A549 (cell line): Measurements from ENCODE around the gene SORT1.

Experiments used
- CEBPB ChIP-seq, 2 experiments: fragments of >200 bp in 1 of 2; sonication (Bioruptor Twin) in 1 of 2; formaldehyde crosslinking in 1 of 2; IDR thresholded peaks; 2 replicates each; pipeline ENCODE4 v1.6.1; 2012 to 2016
- ELK1 ChIP-seq: fragments of 150-350 bp; IDR thresholded peaks from 2 replicates; pipeline ENCODE4 v1.6.1; 2014; ENCODE audit warnings: low read depth, mild to moderate bottlenecking, low read length
- EP300 ChIP-seq, 2 experiments: fragments of >200 bp; sonication (Bioruptor Twin); formaldehyde crosslinking; IDR thresholded peaks; 2 replicates in 1 of 2; 3 replicates in 1 of 2; pipeline ENCODE4 v1.6.1; 2016 to 2017
- FOSB ChIP-seq: fragments of 250-450 bp; sonication (Bioruptor Pico); IDR thresholded peaks from 2 replicates; pipeline ENCODE4 v1.5.0; 2020; ENCODE audit warnings: mild to moderate bottlenecking, moderate library complexity
- FOSL2 ChIP-seq, 2 experiments: fragments of 450-650 bp in 1 of 2; fragments of >200 bp in 1 of 2; sonication (Bioruptor Twin) in 1 of 2; formaldehyde crosslinking; IDR thresholded peaks; 2 replicates each; pipeline versions ENCODE4 v1.5.0 to v1.6.1; 2016 to 2020; ENCODE audit warnings: mild to moderate bottlenecking in 1 of 2, moderate library complexity in 1 of 2
- HMGXB4 ChIP-seq: fragments of 250-450 bp; sonication (Bioruptor Pico); IDR thresholded peaks from 2 replicates; pipeline ENCODE4 v1.5.0; 2021; ENCODE audit warnings: mild to moderate bottlenecking, moderate library complexity, borderline replicate concordance
- NR3C1 ChIP-seq: fragments of >200 bp; sonication (Bioruptor Twin); formaldehyde crosslinking; IDR thresholded peaks from 3 replicates; pipeline ENCODE4 v1.6.1; 2017
- POLR2A ChIP-seq: IDR thresholded peaks from 2 replicates; pipeline ENCODE4 v1.6.1; 2012; ENCODE audit warnings: mild to moderate bottlenecking, low read length
- RAD21 ChIP-seq, 2 experiments: fragments of >200 bp in 1 of 2; sonication (Bioruptor Twin) in 1 of 2; formaldehyde crosslinking in 1 of 2; IDR thresholded peaks in 1 of 2; conservative IDR thresholded peaks in 1 of 2; 2 replicates in 1 of 2; 3 replicates in 1 of 2; pipeline ENCODE4 v1.6.1; 2012 to 2018; ENCODE audit warnings: inconsistent platforms in 1 of 2
- RCOR1 ChIP-seq: fragments of 150-350 bp; IDR thresholded peaks from 2 replicates; pipeline ENCODE4 v1.6.1; 2014; ENCODE audit warnings: antibody characterized with exemption, low read length, low read depth
- TP53 ChIP-seq: fragments of 250-450 bp; sonication (Bioruptor Pico); IDR thresholded peaks from 2 replicates; pipeline ENCODE4 v1.5.0; 2021; ENCODE audit warnings: mild to moderate bottlenecking, moderate library complexity
- TF ChIP-seq, protein P1 (sequence below): fragments of >200 bp; sonication (Bioruptor Twin); formaldehyde crosslinking; IDR thresholded peaks from 3 replicates; pipeline ENCODE4 v1.5.1; 2016
- TF ChIP-seq, protein P2 (sequence below): IDR thresholded peaks from 2 replicates; pipeline ENCODE4 v1.6.1; 2012

DNA sequence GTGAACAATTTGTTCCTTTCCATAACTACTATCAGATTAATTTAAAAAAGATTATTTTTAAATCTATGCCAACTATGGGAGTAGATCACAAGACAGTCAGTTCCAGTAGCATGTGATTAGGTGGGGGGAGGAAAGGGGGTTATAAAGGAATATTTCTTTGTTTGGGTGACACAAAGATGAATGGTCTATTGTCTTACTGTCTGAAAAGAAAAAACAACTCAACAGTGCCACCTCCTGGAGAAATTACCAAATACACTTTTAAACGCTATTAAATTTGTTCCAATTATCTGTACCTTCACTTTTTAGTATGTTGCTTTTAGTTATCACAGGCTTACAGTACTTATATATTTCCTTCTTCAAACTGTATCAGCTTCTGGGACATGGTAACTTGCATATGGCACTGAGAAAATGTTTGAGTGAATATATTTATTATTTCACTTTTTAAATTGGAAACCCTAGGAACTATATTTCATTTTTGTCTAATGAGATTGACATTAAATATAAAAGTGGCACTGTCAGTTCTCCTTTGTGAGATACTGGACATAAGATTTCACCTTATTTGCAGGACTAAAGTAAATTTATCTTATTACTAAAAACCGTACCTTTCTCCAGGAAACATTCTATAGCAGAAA is 1.7 kb upstream of the SORT1 start:
- no peak for TF ChIP-seq TP53
- TF ChIP-seq EP300 (IDR thresholded peaks at IDR 0.05), result no peak
- TF ChIP-seq CEBPB (IDR thresholded peaks at IDR 0.05), result no peak
- TF ChIP-seq NR3C1, result no peak
- TF ChIP-seq, protein P1, sequence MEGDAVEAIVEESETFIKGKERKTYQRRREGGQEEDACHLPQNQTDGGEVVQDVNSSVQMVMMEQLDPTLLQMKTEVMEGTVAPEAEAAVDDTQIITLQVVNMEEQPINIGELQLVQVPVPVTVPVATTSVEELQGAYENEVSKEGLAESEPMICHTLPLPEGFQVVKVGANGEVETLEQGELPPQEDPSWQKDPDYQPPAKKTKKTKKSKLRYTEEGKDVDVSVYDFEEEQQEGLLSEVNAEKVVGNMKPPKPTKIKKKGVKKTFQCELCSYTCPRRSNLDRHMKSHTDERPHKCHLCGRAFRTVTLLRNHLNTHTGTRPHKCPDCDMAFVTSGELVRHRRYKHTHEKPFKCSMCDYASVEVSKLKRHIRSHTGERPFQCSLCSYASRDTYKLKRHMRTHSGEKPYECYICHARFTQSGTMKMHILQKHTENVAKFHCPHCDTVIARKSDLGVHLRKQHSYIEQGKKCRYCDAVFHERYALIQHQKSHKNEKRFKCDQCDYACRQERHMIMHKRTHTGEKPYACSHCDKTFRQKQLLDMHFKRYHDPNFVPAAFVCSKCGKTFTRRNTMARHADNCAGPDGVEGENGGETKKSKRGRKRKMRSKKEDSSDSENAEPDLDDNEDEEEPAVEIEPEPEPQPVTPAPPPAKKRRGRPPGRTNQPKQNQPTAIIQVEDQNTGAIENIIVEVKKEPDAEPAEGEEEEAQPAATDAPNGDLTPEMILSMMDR, result peak; percentile 74
- no peak for TF ChIP-seq RCOR1
- TF ChIP-seq ELK1, result no peak
- TF ChIP-seq POLR2A, result no peak
- TF ChIP-seq, protein P2, sequence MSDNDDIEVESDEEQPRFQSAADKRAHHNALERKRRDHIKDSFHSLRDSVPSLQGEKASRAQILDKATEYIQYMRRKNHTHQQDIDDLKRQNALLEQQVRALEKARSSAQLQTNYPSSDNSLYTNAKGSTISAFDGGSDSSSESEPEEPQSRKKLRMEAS, result no peak
- no peak for TF ChIP-seq FOSB (CRISPR knock-in tag)
- TF ChIP-seq RAD21 (conservative IDR thresholded peaks at IDR 0.05 in 1 of 2, IDR thresholded peaks at IDR 0.05 in 1 of 2), result peak; percentile 73 to 79
- no peak for TF ChIP-seq FOSL2 (IDR thresholded peaks at IDR 0.05)
- TF ChIP-seq FOSL2 (CRISPR knock-in tag; IDR thresholded peaks at IDR 0.05), result no peak
- TF ChIP-seq HMGXB4 (CRISPR knock-in tag), result no peak
